IMR-90 (cell line): ENCODE data around the gene HS6ST3. TPM values are rescaled to one million over a fixed set of nuclear protein-coding genes. Genes with fewer than 3 reads are reported as not detected.
A peak's percentile ranks its signal among the peaks of the same experiment; 100 is the strongest.

Experiments
- ATAC-seq: fragments of 200-7000 bp; cut with Tn5 transposase; 2 replicates; pipeline ENCODE4 v1.9.1; 2020; ENCODE audit warnings: low read depth, mild to moderate bottlenecking, moderate library complexity
- BruUV-seq: library from RNA; stranded (reverse); fragments of 400-500 nt; replicated peaks from 2 replicates; lab custom pipeline; 2021; lab: Mats Ljungman, UMichigan
- CTCF ChIA-PET: fragments of 300-600 bp; formaldehyde crosslinking; extraction: SDS; loops from one replicate; lab custom pipeline; 2021; ENCODE audit warnings: antibody characterized with exemption; lab: Yijun Ruan, JAX
- POLR2A ChIA-PET: fragments of 300-600 bp; sonication (Branson Sonifier 250); formaldehyde crosslinking; loops from one replicate; lab custom pipeline; 2022; ENCODE audit warnings: antibody characterized with exemption; ENCODE audit not compliant: unreplicated experiment; lab: Charles Lee
- DNase-seq: peaks from one replicate; pipeline ENCODE4 v3.0.0; 2013
- H2AFZ ChIP-seq: replicated peaks from 2 replicates; pipeline ENCODE3; 2013; ENCODE audit warnings: low read length, mild to moderate bottlenecking; ENCODE audit not compliant: poor library complexity
- H2AK5ac ChIP-seq: 2 replicates; pipeline ENCODE4 v1.6.1; 2013; ENCODE audit warnings: low read depth, low read length, inconsistent platforms
- H2AK9ac ChIP-seq: replicated peaks from 2 replicates; pipeline ENCODE3; 2013; ENCODE audit warnings: mild to moderate bottlenecking, low read depth, low read length, moderate library complexity; ENCODE audit not compliant: poor library complexity
- H2BK120ac ChIP-seq: 2 replicates; pipeline ENCODE4 v1.6.1; 2013; ENCODE audit warnings: low read depth, low read length, inconsistent platforms
- H2BK15ac ChIP-seq: 3 replicates; pipeline ENCODE4 v1.6.1; 2013; ENCODE audit warnings: low read depth, low read length, inconsistent platforms
- H2BK20ac ChIP-seq: 2 replicates; pipeline ENCODE4 v1.6.1; 2013; ENCODE audit warnings: low read depth, mild to moderate bottlenecking, inconsistent platforms, low read length, moderate library complexity
- H2BK5ac ChIP-seq: 2 replicates; pipeline ENCODE4 v1.6.1; 2013; ENCODE audit warnings: mild to moderate bottlenecking, low read depth, low read length, inconsistent platforms; ENCODE audit not compliant: poor library complexity, severe bottlenecking
- H3K14ac ChIP-seq: replicated peaks from 2 replicates; pipeline ENCODE4 v1.6.1; 2013; ENCODE audit warnings: low read depth, low read length, inconsistent platforms
- H3K18ac ChIP-seq: 2 replicates; pipeline ENCODE4 v1.6.1; 2013; ENCODE audit warnings: low read depth, low read length, control low read depth
- H3K23ac ChIP-seq: 2 replicates; pipeline ENCODE4 v1.6.1; 2013; ENCODE audit warnings: low read depth, low read length, inconsistent platforms
- H3K27ac ChIP-seq: 2 replicates; pipeline ENCODE4 v1.5.1; 2013; ENCODE audit warnings: mild to moderate bottlenecking, control low read depth, low read length; ENCODE audit not compliant: insufficient read depth
- H3K27me3 ChIP-seq: 2 replicates; pipeline ENCODE4 v1.6.1; 2013; ENCODE audit warnings: low read length; ENCODE audit not compliant: control insufficient read depth, insufficient read depth
- H3K36me3 ChIP-seq: 2 replicates; pipeline ENCODE4 v1.6.1; 2013; ENCODE audit warnings: low read length, mixed read lengths; ENCODE audit not compliant: control insufficient read depth, insufficient read depth
- H3K4ac ChIP-seq: 2 replicates; pipeline ENCODE4 v1.6.1; 2013; ENCODE audit warnings: low read depth, low read length, inconsistent platforms
- H3K4me1 ChIP-seq: 2 replicates; pipeline ENCODE4 v1.6.1; 2013; ENCODE audit warnings: low read length, mixed read lengths; ENCODE audit not compliant: control insufficient read depth, insufficient read depth
- H3K4me2 ChIP-seq: 2 replicates; pipeline ENCODE4 v1.6.1; 2013; ENCODE audit warnings: low read depth, mild to moderate bottlenecking, control low read depth, low read length, moderate library complexity
- H3K4me3 ChIP-seq: 2 replicates; pipeline ENCODE4 v1.5.1; 2013; ENCODE audit warnings: low read depth, mild to moderate bottlenecking, control low read depth, low read length, moderate library complexity; ENCODE audit not compliant: insufficient read depth
- H3K56ac ChIP-seq: 2 replicates; pipeline ENCODE4 v1.6.1; 2013; ENCODE audit warnings: low read length, inconsistent platforms; ENCODE audit not compliant: insufficient read depth; ENCODE audit errors: extremely low read depth
- H3K79me1 ChIP-seq, 2 experiments: 2 replicates each; pipeline ENCODE4 v1.6.1; 2013; ENCODE audit warnings: low read length in 2 of 2, inconsistent platforms in 1 of 2, low read depth in 1 of 2
- H3K9ac ChIP-seq: 2 replicates; pipeline ENCODE4 v1.6.1; 2013; ENCODE audit warnings: low read depth, low read length, control low read depth
- H3K9me1 ChIP-seq: 2 replicates; pipeline ENCODE4 v1.6.1; 2013; ENCODE audit warnings: low read length, inconsistent platforms; ENCODE audit not compliant: insufficient read depth
- H3K9me3 ChIP-seq: 2 replicates; pipeline ENCODE4 v1.6.1; 2013; ENCODE audit warnings: low read length; ENCODE audit not compliant: control insufficient read depth, insufficient read depth
- H4K20me1 ChIP-seq: 2 replicates; pipeline ENCODE4 v1.6.1; 2013; ENCODE audit warnings: low read length, inconsistent platforms; ENCODE audit not compliant: insufficient read depth
- H4K5ac ChIP-seq: 2 replicates; pipeline ENCODE4 v1.6.1; 2013; ENCODE audit warnings: mild to moderate bottlenecking, low read depth, low read length, control low read depth
- H4K8ac ChIP-seq, 2 experiments: 2 replicates each; pipeline ENCODE4 v1.6.1; 2013; ENCODE audit warnings: low read depth in 2 of 2, low read length in 2 of 2, control low read depth in 1 of 2, inconsistent platforms in 1 of 2
- H4K91ac ChIP-seq: 2 replicates; pipeline ENCODE4 v1.6.1; 2013; ENCODE audit warnings: low read depth, low read length, inconsistent platforms; ENCODE audit not compliant: insufficient read depth
- CEBPB ChIP-seq: IDR thresholded peaks from 2 replicates; pipeline ENCODE4 v1.6.1; 2012; ENCODE audit warnings: low read depth, low read length, improper control_type of control experiment
- MAZ ChIP-seq: IDR thresholded peaks from 2 replicates; pipeline ENCODE4 v1.6.1; 2012; ENCODE audit warnings: low read depth, mild to moderate bottlenecking, low read length, improper control_type of control experiment, moderate library complexity, borderline replicate concordance
- WGBS, 2 experiments: methylation state at CpG; one replicate each; pipeline versions ENCODE4 v1.1.5 to v1.1.7; 2013; ENCODE audit warnings: missing lambda C conversion rate in 2 of 2; ENCODE audit not compliant: insufficient read length in 1 of 2; ENCODE audit errors: extremely low coverage in 2 of 2; 5-methylcytosine and 5-hydroxymethylcytosine counted together
- dilution Hi-C: fragments of 300-500 bp; cut with HindIII; formaldehyde crosslinking; loops from one replicate; pipeline ENCODE4 v1.14.3; 2018; ENCODE audit warnings: low sequenced_read_pairs; ENCODE audit not compliant: unreplicated experiment
- in situ Hi-C: fragments of 300-500 bp; cut with MboI; formaldehyde crosslinking; loops from 3 replicates; pipeline ENCODE4 v1.14.3; 2019; ENCODE audit warnings: low sequenced_read_pairs, inconsistent platforms, mixed read lengths
- intact Hi-C: fragments of 100-400 bp; cut with micrococcal nuclease; formaldehyde crosslinking; loops from 2 replicates; pipeline ENCODE4 v1.10.0; 2022
- polyA plus RNA-seq, 3 experiments: library from polyadenylated mRNA; depleted of rRNA; stranded (reverse); fragments of >200 nt; gene quantifications; 2 replicates each; pipeline ENCODE4 v1.2.3, GENCODE V29; 2012; ENCODE audit warnings: low replicate concordance in 1 of 3
- total RNA-seq: library from RNA; depleted of rRNA; stranded (reverse); fragments of >200 nt; gene quantifications from 2 replicates; pipeline ENCODE4 v1.2.3, GENCODE V29; 2012

HS6ST3 gene
- total and polyA plus RNA-seq, 2 of the 4 experiments (the other 2 are of a cell fraction), result not detected

DNA sequence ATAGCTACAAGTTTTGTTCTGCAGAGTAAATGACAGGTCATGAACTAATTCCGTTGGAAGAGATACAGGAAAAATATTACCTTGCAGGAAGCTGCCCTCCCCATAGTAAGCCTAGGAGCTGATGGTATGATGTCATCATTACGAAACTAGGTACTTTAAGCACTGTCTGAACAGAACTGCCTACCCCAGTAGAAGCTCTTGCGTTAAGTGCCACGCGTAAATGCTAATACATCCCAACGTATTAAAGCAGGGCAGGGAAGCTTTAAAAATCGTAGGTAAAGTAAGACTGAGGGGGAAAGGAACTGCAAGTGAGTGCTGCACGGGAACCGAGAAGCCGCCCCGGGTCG is 37.3 kb upstream of the HS6ST3 start:
- in situ Hi-C loops, result no loop called here
- BruUV-seq, result no TSS peak
- H3K27me3 ChIP-seq, result no peaks in the 10 kb centered on the region; the same call in 1 of the 2 replicates
- peak overlapping the region; percentile 89 for H2AK9ac ChIP-seq
- H4K5ac ChIP-seq, result peak overlapping the region; percentile 34; the same call in 1 of the 2 replicates
- peak overlapping the region; percentile 70; the same call in 1 of the 2 replicates for H3K56ac ChIP-seq
- H3K4me2 ChIP-seq, result peak overlapping the region; percentile 82
- peak overlapping the region; percentile 82 for H3K14ac ChIP-seq
- H4K20me1 ChIP-seq, result peaks cover 9% of the 10 kb centered on the region; the same call in 1 of the 2 replicates
- peaks cover 0 to 16% of the 10 kb centered on the region in 2 experiments; a peak in 2 of 4 replicates for H3K79me1 ChIP-seq
- no peak overlapping the region for H2BK20ac ChIP-seq
- no peaks in the 10 kb centered on the region for H3K9me3 ChIP-seq
- ChIA-PET CTCF (no interaction called here), POLR2A (no interaction called here)
- no peak overlapping the region for H4K91ac ChIP-seq
- intact Hi-C loops, result no loop called here
- H3K36me3 ChIP-seq, result no peaks in the 10 kb centered on the region
- no peak overlapping the region; the same call in 1 of the 2 replicates for H2BK120ac ChIP-seq
- H3K9ac ChIP-seq, result peak overlapping the region; percentile 82
- no peak overlapping the region for H3K18ac ChIP-seq
- dilution Hi-C loops, result no loop called here
- H2BK15ac ChIP-seq, result no peak overlapping the region
- H3K27ac ChIP-seq, result peak overlapping the region; percentile 79; the same call in 1 of the 2 replicates
- H2AFZ ChIP-seq, result peak overlapping the region; percentile 99
- WGBS, 2 experiments, result 0% methylated on average over 7 of the region's 12 CpGs; no CpG with 5 or more reads in 1 of the 2 experiments
- no peaks in the 10 kb centered on the region for H3K4me1 ChIP-seq
- H4K8ac ChIP-seq, result peak overlapping the region; percentile 86 to 96; a peak in 3 of 4 replicates
- peak overlapping the region; percentile 92 for H3K23ac ChIP-seq
- H2AK5ac ChIP-seq, result 0 out of 2 replicates have a peak overlapping the region, but pooled peaks have one; percentile 15
- no peaks in the 10 kb centered on the region for H3K9me1 ChIP-seq
- H3K4me3 ChIP-seq, result peak overlapping the region; percentile 95
- peak; percentile 36 for ATAC-seq
- peak overlapping the region; percentile 31 for H2BK5ac ChIP-seq
- peak overlapping the region; percentile 93 for H3K4ac ChIP-seq
- peak; percentile 73 for TF ChIP-seq CEBPB
- TF ChIP-seq MAZ, result no peak
- DNase-seq, result peak; percentile 83
